DOHH2 (cell line): Measurements from ENCODE around the gene OLFML1.

ENCODE experiments used
- H3F3A ChIP-seq: fragments of 200-600 bp; sonication (generic), shearing (Covaris generic); 2 replicates; pipeline ENCODE4 v1.6.0; 2016; ENCODE audit warnings: antibody characterized with exemption, mild to moderate bottlenecking; ENCODE audit not compliant: control insufficient read depth, insufficient read depth
- H3K27ac ChIP-seq: fragments of 200-600 bp; sonication (generic); 2 replicates; pipeline ENCODE4 v1.5.1; 2014; ENCODE audit warnings: low read depth, mild to moderate bottlenecking, low read length, moderate library complexity
- H3K27me3 ChIP-seq: fragments of 200-600 bp; sonication (generic); 2 replicates; pipeline ENCODE4 v1.6.1; 2014; ENCODE audit warnings: mild to moderate bottlenecking, low read length, mixed read lengths; ENCODE audit not compliant: control insufficient read depth
- H3K36me3 ChIP-seq: fragments of 200-600 bp; sonication (generic); 2 replicates; pipeline ENCODE4 v1.6.1; 2014; ENCODE audit warnings: mild to moderate bottlenecking, low read length, moderate library complexity, mixed read lengths; ENCODE audit not compliant: control insufficient read depth
- H3K4me1 ChIP-seq: fragments of 200-600 bp; sonication (generic); 2 replicates; pipeline ENCODE4 v1.6.1; 2014; ENCODE audit warnings: mild to moderate bottlenecking, low read length, mixed read lengths; ENCODE audit not compliant: control insufficient read depth
- H3K4me2 ChIP-seq: fragments of 200-600 bp; sonication (generic); 2 replicates; pipeline ENCODE4 v1.6.0; 2014; ENCODE audit warnings: mild to moderate bottlenecking, low read length, moderate library complexity
- H3K4me3 ChIP-seq: fragments of 200-600 bp; sonication (generic); 2 replicates; pipeline ENCODE4 v1.5.1; 2014; ENCODE audit warnings: mild to moderate bottlenecking, low read length, mixed read lengths
- H3K79me2 ChIP-seq: fragments of 200-600 bp; sonication (generic); 2 replicates; pipeline ENCODE4 v1.6.1; 2014; ENCODE audit warnings: mild to moderate bottlenecking, low read length, mixed read lengths; ENCODE audit not compliant: control insufficient read depth
- H3K9me2 ChIP-seq: fragments of 200-600 bp; sonication (generic); replicated peaks from 2 replicates; pipeline ENCODE4 v1.6.1; 2014; ENCODE audit warnings: mild to moderate bottlenecking, low read length, mixed read lengths; ENCODE audit not compliant: control insufficient read depth
- H3K9me3 ChIP-seq: fragments of 200-600 bp; sonication (generic); 2 replicates; pipeline ENCODE4 v1.6.1; 2014; ENCODE audit warnings: antibody characterized with exemption, low read length, mixed read lengths; ENCODE audit not compliant: control insufficient read depth, insufficient read depth
- H4K20me1 ChIP-seq: fragments of 200-600 bp; sonication (generic); 2 replicates; pipeline ENCODE4 v1.6.0; 2014; ENCODE audit warnings: low read depth, mild to moderate bottlenecking, antibody characterized with exemption, low read length, moderate library complexity; ENCODE audit not compliant: control insufficient read depth, insufficient read depth
- CTCF ChIP-seq: fragments of 200-600 bp; sonication (generic); IDR thresholded peaks from one replicate; pipeline ENCODE4 v1.5.1; 2014; ENCODE audit warnings: antibody characterized with exemption, mild to moderate bottlenecking, low read depth, low read length; ENCODE audit not compliant: poor library complexity, severe bottlenecking
- EZH2phosphoT487 ChIP-seq: fragments of 200-600 bp; sonication (generic); IDR thresholded peaks from 2 replicates; pipeline ENCODE4 v1.6.1; 2017; ENCODE audit warnings: borderline replicate concordance, mild to moderate bottlenecking, antibody characterized with exemption, low read length, moderate library complexity, mixed read lengths

The OLFML1 gene

GRCh38 chr11:7520011-7520942 is 35.0 kb downstream of the OLFML1 start:
- TF ChIP-seq CTCF: no peak
- no peak for TF ChIP-seq EZH2phosphoT487
- peak overlapping the region; percentile 72 for H3K4me2 ChIP-seq
- H3F3A ChIP-seq: peaks cover 15% of the 10 kb centered on the region
- no peaks in the 10 kb centered on the region for H3K27me3 ChIP-seq
- peak overlapping the region; percentile 78 for H3K27ac ChIP-seq
- no peaks in the 10 kb centered on the region for H3K9me2 ChIP-seq
- peaks cover 89% of the 10 kb centered on the region for H3K79me2 ChIP-seq
- peaks cover 4% of the 10 kb centered on the region for H4K20me1 ChIP-seq
- no peaks in the 10 kb centered on the region for H3K9me3 ChIP-seq
- H3K4me3 ChIP-seq: peak overlapping the region; percentile 59
- H3K4me1 ChIP-seq: peaks cover 81% of the 10 kb centered on the region
- H3K36me3 ChIP-seq: peaks cover 4% of the 10 kb centered on the region

- TF ChIP-seq CTCF: no peak
- TF ChIP-seq EZH2phosphoT487: no peak
- peak overlapping the region; percentile 78 for H3K27ac ChIP-seq
- H3K4me3 ChIP-seq: peak overlapping the region; percentile 59
- peaks cover 74% of the 10 kb centered on the region for H3K4me1 ChIP-seq
- no peaks in the 10 kb centered on the region for H3K9me3 ChIP-seq
- H3K27me3 ChIP-seq: no peaks in the 10 kb centered on the region
- peaks cover 4% of the 10 kb centered on the region for H3K36me3 ChIP-seq
- H3K79me2 ChIP-seq: peaks cover 83% of the 10 kb centered on the region
- H3F3A ChIP-seq: peaks cover 15% of the 10 kb centered on the region
- peak overlapping the region; percentile 72 for H3K4me2 ChIP-seq
- H4K20me1 ChIP-seq: peaks cover 4% of the 10 kb centered on the region
- H3K9me2 ChIP-seq: no peaks in the 10 kb centered on the region
Observed at GRCh38 chr11:7520981-7521487, 35.7 kb downstream of the OLFML1 start.

- peaks cover 15% of the 10 kb centered on the region for H3F3A ChIP-seq
- TF ChIP-seq EZH2phosphoT487 (no peak), CTCF (no peak)
- H4K20me1 ChIP-seq: peaks cover 4% of the 10 kb centered on the region
- H3K27ac ChIP-seq: no peak overlapping the region
- peaks cover 78% of the 10 kb centered on the region for H3K79me2 ChIP-seq
- no peaks in the 10 kb centered on the region for H3K9me3 ChIP-seq
- peaks cover 4% of the 10 kb centered on the region for H3K36me3 ChIP-seq
- H3K4me3 ChIP-seq: peak overlapping the region; percentile 59; the same call in 1 of the 2 replicates
- H3K4me2 ChIP-seq: peak overlapping the region; percentile 72
- H3K27me3 ChIP-seq: no peaks in the 10 kb centered on the region
- peaks cover 63% of the 10 kb centered on the region for H3K4me1 ChIP-seq
- H3K9me2 ChIP-seq: no peaks in the 10 kb centered on the region
Observed at GRCh38 chr11:7522121-7522520, 36.8 kb downstream of the OLFML1 start.
